Activated T-cell treated with anti-CD3 and anti-CD28 coated beads for 48 hours (primary cell): ENCODE measurements around the gene ERBB3.
"Not testable (repeated sequence)": the region's sequence is repeated elsewhere in the genome, so short reads cannot be mapped to it uniquely, and the experiment has no call there.

ENCODE experiments used
- DNase-seq: peaks from one replicate; pipeline ENCODE4 v3.0.0-alpha.2; 2020; ENCODE audit warnings: low read depth

The ERBB3 gene

DNA sequence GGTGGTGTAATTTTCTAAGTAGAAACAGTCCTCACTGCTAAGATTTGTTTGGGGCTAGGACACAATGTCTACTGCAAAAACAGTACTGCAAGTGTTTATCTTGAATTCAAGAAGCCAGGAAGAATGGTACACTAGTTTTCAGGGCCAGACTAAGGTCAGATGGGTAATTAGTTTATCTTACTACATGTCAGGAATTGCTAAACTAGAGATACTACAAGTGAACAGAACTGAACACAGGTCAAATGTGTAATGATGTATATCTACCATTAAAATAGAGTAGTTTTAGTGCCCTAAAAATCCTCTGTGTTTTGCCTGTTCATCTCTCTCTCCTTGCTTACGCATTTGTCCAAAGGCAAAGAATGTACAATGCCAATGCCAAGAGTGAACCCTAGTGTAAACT, 34.1 kb downstream of the ERBB3 start:
- no peak for DNase-seq

DNA sequence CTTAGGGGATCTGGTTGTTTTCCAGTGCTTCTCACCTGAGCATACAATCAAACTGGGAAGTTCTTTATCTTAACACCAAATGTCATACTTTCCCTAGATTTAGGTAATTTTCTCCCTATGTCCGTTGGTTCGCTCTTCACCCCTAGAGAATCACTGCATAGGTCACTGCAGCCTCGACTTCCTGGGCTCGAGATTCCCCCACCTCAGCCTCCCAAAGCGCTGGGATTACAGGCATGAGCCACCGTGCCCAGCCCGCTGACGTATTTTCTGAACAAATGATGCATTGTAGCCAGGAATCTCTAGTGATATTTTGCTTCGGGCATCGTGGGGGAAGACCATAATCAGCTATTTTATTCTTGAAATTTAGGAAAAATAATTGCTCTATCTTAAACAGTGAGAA, 35.4 kb downstream of the ERBB3 start:
- DNase-seq: no peak

- peak; percentile 89 for DNase-seq
Measured at GRCh38 chr12:56116267-56117081, 36.5 kb downstream of the ERBB3 start, which contains the start of gene RPL41. RPL41 (plus strand) TSS chr12:56116633.

- DNase-seq: not testable (repeated sequence)
Measured at GRCh38 chr12:56117082-56117706, 37.2 kb downstream of the ERBB3 start.

DNA sequence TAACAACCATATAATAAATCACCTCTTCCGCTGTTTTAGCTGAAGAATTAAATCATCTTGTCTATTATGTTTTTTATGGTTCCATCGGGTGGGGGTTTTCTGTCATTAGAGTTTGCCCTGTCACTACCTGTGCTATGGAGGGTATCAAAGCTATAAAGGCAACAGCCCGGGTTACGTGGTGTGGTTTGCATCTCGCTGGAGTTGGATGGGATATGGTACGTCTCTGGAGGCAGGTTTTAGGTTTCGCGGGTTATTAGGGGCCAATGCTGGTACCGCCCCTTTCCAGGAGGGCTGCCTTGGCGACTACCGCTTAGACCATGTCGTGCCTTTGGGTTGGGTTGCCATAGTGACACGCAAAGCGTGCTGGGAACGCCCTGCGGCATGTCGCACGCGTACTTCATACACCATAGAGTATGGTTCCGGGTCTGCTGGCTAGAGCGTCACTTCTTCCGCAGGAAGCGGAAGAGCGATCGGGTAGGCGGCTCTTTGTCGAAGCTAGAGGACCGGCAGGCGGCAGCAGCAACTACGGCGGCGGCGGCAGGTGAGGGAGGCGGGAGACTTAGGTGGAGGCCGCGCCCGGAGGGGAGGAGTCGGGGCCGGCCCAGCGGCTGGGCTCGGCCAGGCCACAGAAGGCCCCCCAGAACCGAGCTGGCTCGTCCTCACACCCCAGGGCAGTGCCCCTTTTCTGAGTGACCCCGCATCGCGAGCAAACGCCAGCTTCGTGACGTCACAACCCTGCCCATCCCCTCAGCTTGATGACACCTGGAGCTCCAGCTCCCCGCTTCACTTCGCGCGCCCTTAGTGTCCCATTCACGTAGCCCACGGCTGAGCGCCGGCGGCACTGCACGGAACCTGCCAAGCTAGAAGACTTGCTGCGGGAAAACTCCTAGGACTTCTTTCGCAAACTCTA, 38.1 kb downstream of the ERBB3 start, which contains the start of gene ZC3H10:
Gene ZC3H10 (plus strand): TSS at position 489 of the 910 bp plus-strand sequence. CDS start 2,297 bp downstream, outside the sequence.
- peak; percentile 96 for DNase-seq

GRCh38 chr12:56118688-56119357, 38.9 kb downstream of the ERBB3 start:
- no peak for DNase-seq

- DNase-seq: peak; percentile 29
Measured at GRCh38 chr12:56119361-56119796, 39.4 kb downstream of the ERBB3 start.

DNA sequence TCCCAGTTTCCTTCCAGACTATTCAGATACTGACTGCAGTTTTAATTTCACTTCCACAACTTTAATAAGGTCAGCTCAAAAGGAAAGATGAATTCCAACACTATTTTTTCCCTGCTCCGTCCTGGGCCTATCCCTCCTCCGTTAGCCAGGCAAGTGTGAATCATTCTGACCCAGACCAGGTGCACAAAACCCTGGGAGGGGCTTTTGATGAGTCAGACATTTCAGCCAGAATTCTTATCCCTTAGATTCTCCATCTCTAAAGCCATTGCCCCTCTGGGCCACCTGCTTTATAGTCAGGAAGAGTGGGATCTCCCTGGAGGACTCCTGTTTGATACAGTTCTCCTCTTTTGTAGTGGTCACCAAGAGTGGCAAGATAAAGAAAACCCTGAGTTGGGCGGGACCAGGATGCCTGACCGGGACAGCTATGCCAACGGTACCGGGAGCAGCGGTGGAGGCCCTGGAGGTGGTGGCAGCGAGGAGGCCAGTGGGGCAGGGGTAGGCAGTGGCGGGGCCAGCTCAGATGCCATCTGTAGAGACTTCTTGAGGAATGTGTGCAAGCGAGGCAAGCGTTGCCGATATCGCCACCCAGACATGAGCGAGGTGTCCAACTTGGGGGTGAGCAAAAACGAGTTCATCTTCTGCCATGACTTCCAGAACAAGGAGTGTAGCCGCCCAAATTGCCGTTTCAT, 40.3 kb downstream of the ERBB3 start:
- no peak for DNase-seq

DNA sequence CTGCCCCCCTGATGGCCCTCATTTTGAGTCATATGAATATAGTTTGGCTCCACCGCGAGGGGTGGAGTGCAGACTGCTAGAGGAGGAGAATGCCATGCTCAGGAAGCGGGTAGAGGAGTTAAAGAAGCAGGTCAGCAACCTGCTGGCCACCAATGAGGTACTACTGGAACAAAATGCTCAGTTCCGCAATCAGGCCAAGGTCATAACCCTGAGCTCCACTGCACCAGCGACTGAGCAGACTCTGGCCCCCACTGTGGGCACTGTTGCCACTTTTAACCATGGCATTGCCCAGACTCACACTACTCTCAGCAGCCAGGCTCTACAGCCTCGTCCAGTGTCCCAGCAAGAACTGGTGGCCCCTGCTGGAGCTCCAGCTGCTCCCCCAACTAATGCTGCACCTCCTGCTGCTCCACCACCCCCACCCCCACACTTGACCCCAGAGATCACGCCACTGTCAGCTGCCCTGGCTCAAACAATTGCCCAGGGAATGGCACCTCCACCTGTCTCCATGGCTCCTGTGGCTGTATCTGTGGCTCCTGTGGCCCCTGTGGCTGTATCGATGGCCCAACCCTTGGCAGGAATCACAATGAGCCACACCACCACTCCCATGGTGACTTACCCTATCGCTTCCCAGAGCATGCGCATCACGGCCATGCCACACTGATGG, 41.4 kb downstream of the ERBB3 start:
- DNase-seq: no peak

DNA sequence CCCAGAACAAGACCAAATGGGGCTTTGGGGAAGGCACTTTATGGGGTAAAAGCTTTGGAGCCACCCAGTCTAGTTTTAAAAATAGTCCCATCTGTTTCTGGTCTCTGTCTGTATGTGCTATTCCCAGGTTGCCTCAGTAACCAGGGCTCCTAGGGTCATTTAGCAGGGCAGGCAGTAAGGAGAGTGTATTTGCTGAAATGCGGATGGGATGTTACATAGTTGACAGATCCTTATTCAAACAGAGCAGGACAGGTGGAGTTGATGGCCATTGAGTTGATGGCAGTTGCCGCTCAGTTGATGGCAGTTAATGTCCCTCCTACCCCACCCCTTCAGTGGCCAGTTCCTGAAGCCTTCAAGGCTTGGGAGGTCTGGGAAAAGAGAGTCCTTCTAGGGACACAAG, 42.7 kb downstream of the ERBB3 start:
- no peak for DNase-seq

GRCh38 chr12:56124133-56124532, 44.2 kb downstream of the ERBB3 start:
- DNase-seq: no peak

DNA sequence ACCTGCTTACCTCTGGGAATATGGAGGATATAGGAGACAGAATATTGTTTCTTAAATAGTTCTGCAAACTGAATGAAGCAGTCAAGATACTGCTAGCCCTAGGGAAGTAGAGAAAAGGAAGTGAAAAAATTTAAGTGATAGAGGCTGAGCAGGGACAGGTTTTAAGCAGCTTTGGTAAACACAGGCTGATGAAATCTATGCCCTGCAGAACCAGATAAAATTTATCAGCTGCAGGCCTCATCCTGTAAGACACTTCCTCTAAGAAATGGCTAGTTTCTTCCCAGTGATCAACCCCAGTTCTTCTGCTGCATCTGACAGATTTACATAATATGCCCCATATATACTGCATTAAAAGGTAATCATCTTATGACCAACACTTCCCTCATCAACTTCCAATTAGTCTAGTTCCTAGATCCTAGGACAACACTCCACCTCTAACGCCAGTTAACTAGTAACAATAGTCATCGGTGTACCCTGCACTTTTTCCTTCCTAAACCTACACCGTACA, 46.8 kb downstream of the ERBB3 start:
- DNase-seq: no peak

- DNase-seq: no peak
Measured at GRCh38 chr12:56127485-56127887, 47.5 kb downstream of the ERBB3 start.

GRCh38 chr12:56127888-56128669, 48.1 kb downstream of the ERBB3 start, which contains the start of gene ESYT1:
ESYT1 (plus strand) TSS chr12:56128267; CDS start chr12:56128320, 53 bp downstream.
- DNase-seq: peak; percentile 94

DNA sequence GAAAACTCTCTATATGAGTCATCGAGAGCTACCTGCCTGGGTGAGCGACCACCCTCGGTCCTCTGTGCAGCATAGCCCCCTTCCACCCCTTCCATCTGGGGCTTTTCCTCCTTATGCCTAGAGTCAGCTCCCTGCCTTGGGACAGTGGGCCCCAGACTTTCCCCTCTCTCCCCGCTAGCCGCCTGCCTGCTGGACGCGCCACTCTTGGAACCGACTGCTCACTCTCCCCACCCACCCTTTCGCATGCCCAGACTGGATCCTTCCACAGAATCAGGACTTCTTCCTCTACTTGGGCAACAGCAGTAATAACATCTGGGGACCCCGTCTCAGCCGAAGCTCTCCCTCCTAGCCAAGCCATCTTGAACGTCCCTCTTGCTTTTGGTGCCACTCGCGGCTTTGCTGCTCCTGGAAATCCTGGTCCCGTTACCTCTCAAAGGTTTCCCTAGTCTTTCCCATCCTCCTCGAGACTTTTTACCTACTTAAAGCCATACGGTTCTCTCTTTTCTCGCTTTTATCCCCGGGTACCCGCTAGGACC, 48.8 kb downstream of the ERBB3 start:
- DNase-seq: peak; percentile 12

DNA sequence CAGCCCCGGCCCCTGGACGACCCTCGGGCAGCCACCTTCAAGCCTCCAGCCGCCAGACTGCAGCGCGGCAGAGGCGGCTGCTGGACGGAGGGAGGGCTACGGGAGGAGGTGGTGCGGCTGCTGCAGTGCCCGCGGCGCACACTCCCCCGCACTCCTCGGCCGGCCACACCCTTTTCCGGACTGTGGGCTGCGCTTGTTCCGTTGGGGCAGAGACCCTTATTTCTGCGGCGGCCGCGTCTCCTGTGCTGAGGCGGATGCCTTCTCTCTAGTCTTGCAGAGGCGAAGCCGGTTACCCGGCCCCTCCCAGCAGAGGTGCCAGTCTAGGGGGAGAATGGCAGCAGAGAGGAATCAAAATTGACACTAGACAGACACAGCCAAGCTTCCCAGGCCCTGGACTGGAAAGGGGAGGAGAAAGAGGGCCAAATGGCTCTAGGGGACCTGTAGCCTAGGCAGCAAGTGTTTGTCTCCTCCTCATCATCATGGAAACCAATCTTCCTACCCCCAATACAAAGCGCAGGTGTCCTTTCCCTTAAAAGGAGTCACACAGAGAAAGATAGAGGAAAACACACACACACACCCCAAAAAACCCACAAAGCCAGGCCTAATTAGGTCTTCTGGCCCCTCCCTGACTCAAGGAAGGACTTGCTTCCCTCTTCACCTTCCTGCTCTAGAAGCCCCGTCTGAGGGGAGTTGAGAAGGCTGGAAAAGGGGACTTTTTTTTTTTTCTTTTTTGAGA, 49.4 kb downstream of the ERBB3 start:
- DNase-seq: peak; percentile 62

GRCh38 chr12:56129942-56130495, 50.1 kb downstream of the ERBB3 start:
- DNase-seq: no peak

DNA sequence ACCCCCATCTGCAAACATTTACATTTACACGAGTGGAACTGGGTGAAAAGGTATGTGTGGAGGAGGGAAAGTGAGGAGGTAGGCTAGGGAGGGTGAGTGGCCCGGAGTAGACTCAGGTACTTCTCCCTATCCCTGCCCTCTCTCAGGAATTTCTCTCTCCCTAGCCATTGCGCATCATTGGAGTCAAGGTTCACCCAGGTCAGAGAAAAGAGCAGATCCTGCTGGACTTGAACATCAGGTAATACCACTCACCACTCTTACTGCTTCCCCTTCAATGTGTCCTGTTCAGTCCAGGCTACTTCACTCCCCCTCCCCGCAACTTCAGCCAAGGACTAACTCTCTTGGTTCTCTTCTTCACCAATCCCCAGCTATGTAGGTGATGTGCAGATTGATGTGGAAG, 50.9 kb downstream of the ERBB3 start:
- no peak for DNase-seq
